Measurements from ENCODE around the gene FDXR. TPM values are rescaled to one million over a fixed set of nuclear protein-coding genes. Genes with fewer than 3 reads are reported as not detected.
A peak's percentile ranks its signal among the peaks of the same experiment; 100 is the strongest.

The FDXR gene
- total RNA-seq, 1 donor from 2014 or later, result 93.1 TPM

DNA sequence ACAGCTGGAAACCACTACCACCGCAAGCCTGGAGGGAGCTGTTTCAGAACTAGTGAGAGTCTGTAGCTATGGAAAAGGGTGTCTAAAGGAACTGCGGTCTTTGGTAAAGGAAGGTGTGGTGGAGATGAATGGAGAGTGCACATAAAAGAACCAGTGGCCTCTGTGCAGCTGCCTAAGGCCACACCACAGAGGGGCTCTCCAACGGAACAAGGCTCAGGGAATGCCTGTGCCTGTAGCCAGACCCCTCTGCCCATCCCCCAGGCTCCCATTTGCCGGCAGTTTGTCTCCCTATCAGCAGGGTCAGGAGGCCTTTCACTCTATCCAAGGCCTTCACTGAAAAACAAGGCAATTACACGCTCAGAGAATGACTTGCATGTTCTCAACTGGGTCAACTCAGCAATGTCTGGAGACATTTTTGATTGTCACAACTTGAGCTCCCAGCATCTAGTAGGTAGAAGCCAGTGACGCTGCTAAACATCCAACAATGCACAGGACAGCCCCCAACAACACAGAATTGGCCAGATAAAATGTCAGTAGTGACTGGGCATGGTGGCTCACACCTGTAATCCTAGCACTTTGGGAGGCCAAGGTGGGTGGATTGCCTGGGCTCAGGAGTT is 3.3 kb upstream of the FDXR start:
- Histone ChIP-seq H3K36me3 (no peaks in the 10 kb centered on the region), H3K4me1 (peaks cover 6 to 16% of the 10 kb centered on the region in 2 donors), H3K27ac (no peak overlapping the region), H3K4me3 (no peak overlapping the region), H3K27me3 (no peaks in the 10 kb centered on the region), H3K9me3 (no peaks in the 10 kb centered on the region)
- DNase-seq (ENCODE audit: low spot score in 2 of 2), result no peak
- TF ChIP-seq, protein P1, sequence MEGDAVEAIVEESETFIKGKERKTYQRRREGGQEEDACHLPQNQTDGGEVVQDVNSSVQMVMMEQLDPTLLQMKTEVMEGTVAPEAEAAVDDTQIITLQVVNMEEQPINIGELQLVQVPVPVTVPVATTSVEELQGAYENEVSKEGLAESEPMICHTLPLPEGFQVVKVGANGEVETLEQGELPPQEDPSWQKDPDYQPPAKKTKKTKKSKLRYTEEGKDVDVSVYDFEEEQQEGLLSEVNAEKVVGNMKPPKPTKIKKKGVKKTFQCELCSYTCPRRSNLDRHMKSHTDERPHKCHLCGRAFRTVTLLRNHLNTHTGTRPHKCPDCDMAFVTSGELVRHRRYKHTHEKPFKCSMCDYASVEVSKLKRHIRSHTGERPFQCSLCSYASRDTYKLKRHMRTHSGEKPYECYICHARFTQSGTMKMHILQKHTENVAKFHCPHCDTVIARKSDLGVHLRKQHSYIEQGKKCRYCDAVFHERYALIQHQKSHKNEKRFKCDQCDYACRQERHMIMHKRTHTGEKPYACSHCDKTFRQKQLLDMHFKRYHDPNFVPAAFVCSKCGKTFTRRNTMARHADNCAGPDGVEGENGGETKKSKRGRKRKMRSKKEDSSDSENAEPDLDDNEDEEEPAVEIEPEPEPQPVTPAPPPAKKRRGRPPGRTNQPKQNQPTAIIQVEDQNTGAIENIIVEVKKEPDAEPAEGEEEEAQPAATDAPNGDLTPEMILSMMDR (IDR thresholded peaks at IDR 0.05), result no peak
- intact Hi-C loops (cut with DNase I), result loop anchor here (10.0 kb wide), 2 partner anchors 661 to 1781 kb away; partner anchors contain the start of genes SLC39A11 and TTYH2

DNA sequence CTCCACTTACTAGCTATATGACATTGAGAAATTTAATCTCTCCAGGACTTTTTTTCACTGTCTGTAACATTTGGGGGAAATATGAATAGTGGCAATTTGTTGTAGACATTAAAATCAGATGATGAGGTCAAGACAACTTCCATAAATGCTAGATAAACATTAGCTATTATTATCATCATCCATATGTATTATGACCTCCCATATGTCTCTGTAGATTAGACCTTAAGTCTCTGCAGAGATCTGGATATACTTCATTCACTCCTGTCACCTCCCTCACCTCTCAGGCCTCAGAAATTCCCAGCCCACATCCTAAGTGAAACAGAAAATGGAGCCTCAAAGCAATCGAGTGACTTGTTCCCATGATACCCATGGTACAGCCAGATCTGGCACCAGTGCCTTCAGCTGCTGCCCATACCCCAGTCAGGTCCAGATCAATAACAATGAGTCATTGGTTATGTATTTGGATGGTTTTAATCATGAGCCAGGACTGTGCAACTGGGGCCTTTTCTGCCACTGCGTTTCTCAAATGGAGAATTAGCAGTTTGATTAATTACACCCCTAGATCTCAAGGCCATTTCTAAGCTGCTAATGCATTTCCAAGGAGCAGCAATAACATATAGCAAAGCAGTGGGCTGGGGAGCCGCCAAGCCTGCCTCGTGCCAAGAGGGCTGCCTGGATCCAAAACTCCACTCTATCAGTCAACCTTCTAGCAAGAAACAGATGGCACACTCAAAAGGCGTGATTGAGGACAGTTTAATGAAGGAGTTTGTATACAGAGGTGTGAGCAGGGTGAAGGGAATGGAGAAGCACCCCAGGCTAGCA is 2.6 kb upstream of the FDXR start:
- no peaks in the 10 kb centered on the region for H3K27me3 ChIP-seq
- no peak overlapping the region for H3K27ac ChIP-seq
- no peak overlapping the region for H3K4me3 ChIP-seq
- H3K4me1 ChIP-seq, result peaks cover 6 to 16% of the 10 kb centered on the region in 2 donors
- DNase-seq (ENCODE audit: low spot score in 2 of 2), result no peak
- H3K36me3 ChIP-seq, result no peaks in the 10 kb centered on the region
- intact Hi-C loops (cut with DNase I), result loop anchor here (10.0 kb wide), 2 partner anchors 661 to 1781 kb away; partner anchors contain the start of genes SLC39A11 and TTYH2
- TF ChIP-seq, protein P1 (IDR thresholded peaks at IDR 0.05), result no peak
- no peaks in the 10 kb centered on the region for H3K9me3 ChIP-seq

DNA sequence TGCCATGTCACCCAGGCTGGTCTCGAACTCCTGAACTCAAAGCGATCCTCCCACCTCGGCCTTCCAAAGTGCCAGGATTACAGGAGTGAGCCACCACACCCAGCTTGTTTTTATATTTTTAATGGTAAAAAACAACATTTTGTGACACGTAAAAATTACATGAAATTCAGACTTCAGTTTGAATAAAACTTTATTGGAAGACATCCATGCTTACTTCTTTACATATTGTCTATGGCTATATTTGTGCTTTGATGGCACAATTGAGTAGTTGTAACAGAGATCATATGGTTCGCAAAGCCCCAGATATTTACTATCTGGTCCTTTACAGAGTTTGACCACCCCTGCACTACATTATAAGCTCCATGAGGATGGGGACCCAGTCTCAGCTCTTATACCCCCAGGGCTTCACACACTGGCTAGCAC is 1.8 kb upstream of the FDXR start:
- Histone ChIP-seq H3K27me3 (no peaks in the 10 kb centered on the region), H3K4me1 (peaks cover 6 to 16% of the 10 kb centered on the region in 2 donors), H3K27ac (no peak overlapping the region), H3K36me3 (no peaks in the 10 kb centered on the region), H3K4me3 (no peak overlapping the region), H3K9me3 (no peaks in the 10 kb centered on the region)
- no peak for DNase-seq (ENCODE audit: low spot score in 2 of 2)
- intact Hi-C loops (cut with DNase I), result loop anchor here (5.0 to 10.0 kb wide), 4 partner anchors 427 to 1780 kb away; partner anchors contain the start of genes GPRC5C, SLC39A11 and TTYH2
- TF ChIP-seq, protein P1 (IDR thresholded peaks at IDR 0.05), result no peak

DNA sequence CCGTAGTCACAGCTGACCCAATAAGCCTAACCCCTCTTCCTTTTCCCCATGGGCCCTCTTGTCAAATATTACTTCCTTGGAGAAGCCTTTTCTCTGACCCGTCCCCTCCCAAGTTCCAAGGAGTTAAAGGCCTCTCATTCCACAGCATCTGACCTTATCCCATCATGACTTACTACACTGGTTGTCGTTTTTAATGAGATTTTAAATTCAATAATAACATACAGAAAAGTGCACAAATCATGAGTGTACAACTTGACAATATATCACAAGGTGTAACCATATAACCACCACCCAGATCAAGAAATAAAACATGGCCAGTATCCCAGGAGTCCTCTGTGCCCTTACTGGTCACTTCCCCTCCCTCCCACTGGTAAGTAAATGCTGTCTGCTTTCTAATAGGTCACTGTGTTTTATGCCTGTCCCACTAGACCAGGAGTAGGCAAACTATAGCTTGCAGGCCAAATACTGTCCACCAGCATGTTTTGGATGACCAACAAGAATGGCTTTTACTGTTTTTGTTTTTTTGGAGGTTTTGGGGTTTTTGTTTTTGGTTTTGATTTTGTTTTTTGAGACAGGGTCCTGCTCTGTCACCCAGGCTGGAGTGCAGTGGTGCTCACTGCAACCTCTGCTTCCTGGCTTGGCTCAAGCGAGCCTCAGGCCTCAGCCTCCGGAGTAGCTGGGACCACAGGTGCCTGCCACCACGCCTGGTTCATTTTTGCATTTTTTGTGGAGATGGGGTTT is 1.2 kb upstream of the FDXR start:
- Histone ChIP-seq H3K36me3 (no peaks in the 10 kb centered on the region), H3K27ac (peak overlapping the region; percentile 89 to 95), H3K4me3 (peak overlapping the region; percentile 69 to 85), H3K9me3 (no peaks in the 10 kb centered on the region), H3K4me1 (peaks cover 6 to 16% of the 10 kb centered on the region in 2 donors), H3K27me3 (no peaks in the 10 kb centered on the region)
- intact Hi-C loops (cut with DNase I), result loop anchor here (1.0 to 10.0 kb wide), 6 partner anchors 98 to 1779 kb away; partner anchors contain the start of genes GPRC5C, NAT9, SLC39A11 and TTYH2
- DNase-seq (ENCODE audit: low spot score in 2 of 2), result no peak
- TF ChIP-seq, protein P1 (IDR thresholded peaks at IDR 0.05), result no peak
